Measurements from ENCODE around the gene BUD23. TPM values are rescaled to one million over a fixed set of nuclear protein-coding genes. Genes with fewer than 3 reads are reported as not detected.
A peak's percentile ranks its signal among the peaks of the same experiment; 100 is the strongest.

Gene BUD23
- total and polyA plus RNA-seq, 9 of the 15 experiments (the other 6 are each of a cell fraction or from before 2014, with no cell fraction given): 79.5 to 270 (median 150) TPM

DNA sequence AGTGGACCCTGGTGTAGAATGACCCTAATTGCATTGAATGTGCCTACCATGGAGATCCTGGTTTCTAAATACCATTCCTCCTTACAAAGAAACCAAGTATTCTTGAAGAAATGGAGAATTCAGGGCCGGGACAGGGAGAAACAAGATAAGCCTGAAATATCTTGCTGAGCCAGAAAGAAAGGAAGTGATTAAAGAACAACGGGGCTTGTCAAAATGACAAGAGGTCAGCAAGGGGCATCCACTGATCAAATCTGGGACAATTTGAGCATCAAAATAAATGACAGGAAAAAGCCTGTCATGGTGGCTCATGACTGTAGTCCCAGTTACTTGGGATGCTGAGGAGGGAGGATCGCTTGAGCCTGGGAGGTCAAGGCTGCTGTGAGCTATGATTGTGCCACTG lies 47.1 kb downstream of the BUD23 start (continued):
- TF ChIP-seq, protein P1, sequence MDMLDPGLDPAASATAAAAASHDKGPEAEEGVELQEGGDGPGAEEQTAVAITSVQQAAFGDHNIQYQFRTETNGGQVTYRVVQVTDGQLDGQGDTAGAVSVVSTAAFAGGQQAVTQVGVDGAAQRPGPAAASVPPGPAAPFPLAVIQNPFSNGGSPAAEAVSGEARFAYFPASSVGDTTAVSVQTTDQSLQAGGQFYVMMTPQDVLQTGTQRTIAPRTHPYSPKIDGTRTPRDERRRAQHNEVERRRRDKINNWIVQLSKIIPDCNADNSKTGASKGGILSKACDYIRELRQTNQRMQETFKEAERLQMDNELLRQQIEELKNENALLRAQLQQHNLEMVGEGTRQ (CRISPR knock-in tag; IDR thresholded peaks at IDR 0.05): no peak
- no peak for TF ChIP-seq CBFB (CRISPR knock-in tag; IDR thresholded peaks at IDR 0.05)
- no peak for TF ChIP-seq ZNF41 (CRISPR knock-in tag; conservative IDR thresholded peaks at IDR 0.05)
- no peak for TF ChIP-seq MTF1 (CRISPR knock-in tag; IDR thresholded peaks at IDR 0.05; ENCODE audit: borderline replicate concordance)
- TF ChIP-seq NCOR1 (IDR thresholded peaks at IDR 0.05): peak; percentile 45; the same call in 1 of the 2 replicates
- TF ChIP-seq FOXK2 (conservative IDR thresholded peaks at IDR 0.05 in 1 of 2, IDR thresholded peaks at IDR 0.05 in 1 of 2; ENCODE audit: low read depth in 2 of 2): no peak
- TF ChIP-seq, protein P2, sequence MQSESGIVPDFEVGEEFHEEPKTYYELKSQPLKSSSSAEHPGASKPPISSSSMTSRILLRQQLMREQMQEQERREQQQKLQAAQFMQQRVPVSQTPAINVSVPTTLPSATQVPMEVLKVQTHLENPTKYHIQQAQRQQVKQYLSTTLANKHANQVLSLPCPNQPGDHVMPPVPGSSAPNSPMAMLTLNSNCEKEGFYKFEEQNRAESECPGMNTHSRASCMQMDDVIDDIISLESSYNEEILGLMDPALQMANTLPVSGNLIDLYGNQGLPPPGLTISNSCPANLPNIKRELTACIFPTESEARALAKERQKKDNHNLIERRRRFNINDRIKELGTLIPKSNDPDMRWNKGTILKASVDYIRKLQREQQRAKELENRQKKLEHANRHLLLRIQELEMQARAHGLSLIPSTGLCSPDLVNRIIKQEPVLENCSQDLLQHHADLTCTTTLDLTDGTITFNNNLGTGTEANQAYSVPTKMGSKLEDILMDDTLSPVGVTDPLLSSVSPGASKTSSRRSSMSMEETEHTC (IDR thresholded peaks at IDR 0.05): no peak
- no peak for TF ChIP-seq STAG1 (CRISPR knock-in tag; IDR thresholded peaks at IDR 0.05; ENCODE audit: borderline replicate concordance)
- no peak for TF ChIP-seq TCF7 (IDR thresholded peaks at IDR 0.05; ENCODE audit: borderline replicate concordance)
- TF ChIP-seq, protein P3, sequence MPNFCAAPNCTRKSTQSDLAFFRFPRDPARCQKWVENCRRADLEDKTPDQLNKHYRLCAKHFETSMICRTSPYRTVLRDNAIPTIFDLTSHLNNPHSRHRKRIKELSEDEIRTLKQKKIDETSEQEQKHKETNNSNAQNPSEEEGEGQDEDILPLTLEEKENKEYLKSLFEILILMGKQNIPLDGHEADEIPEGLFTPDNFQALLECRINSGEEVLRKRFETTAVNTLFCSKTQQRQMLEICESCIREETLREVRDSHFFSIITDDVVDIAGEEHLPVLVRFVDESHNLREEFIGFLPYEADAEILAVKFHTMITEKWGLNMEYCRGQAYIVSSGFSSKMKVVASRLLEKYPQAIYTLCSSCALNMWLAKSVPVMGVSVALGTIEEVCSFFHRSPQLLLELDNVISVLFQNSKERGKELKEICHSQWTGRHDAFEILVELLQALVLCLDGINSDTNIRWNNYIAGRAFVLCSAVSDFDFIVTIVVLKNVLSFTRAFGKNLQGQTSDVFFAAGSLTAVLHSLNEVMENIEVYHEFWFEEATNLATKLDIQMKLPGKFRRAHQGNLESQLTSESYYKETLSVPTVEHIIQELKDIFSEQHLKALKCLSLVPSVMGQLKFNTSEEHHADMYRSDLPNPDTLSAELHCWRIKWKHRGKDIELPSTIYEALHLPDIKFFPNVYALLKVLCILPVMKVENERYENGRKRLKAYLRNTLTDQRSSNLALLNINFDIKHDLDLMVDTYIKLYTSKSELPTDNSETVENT (CRISPR knock-in tag; IDR thresholded peaks at IDR 0.05): no peak
- TF ChIP-seq PTBP1 (IDR thresholded peaks at IDR 0.05; ENCODE audit: low read depth, low read length): no peak
- TF ChIP-seq LEF1 (IDR thresholded peaks at IDR 0.05): no peak
- no peak for TF ChIP-seq ILK (tag; IDR thresholded peaks at IDR 0.05; ENCODE audit: borderline replicate concordance, low read depth)
- TF ChIP-seq, protein P4, sequence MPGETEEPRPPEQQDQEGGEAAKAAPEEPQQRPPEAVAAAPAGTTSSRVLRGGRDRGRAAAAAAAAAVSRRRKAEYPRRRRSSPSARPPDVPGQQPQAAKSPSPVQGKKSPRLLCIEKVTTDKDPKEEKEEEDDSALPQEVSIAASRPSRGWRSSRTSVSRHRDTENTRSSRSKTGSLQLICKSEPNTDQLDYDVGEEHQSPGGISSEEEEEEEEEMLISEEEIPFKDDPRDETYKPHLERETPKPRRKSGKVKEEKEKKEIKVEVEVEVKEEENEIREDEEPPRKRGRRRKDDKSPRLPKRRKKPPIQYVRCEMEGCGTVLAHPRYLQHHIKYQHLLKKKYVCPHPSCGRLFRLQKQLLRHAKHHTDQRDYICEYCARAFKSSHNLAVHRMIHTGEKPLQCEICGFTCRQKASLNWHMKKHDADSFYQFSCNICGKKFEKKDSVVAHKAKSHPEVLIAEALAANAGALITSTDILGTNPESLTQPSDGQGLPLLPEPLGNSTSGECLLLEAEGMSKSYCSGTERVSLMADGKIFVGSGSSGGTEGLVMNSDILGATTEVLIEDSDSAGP (CRISPR knock-in tag; IDR thresholded peaks at IDR 0.05): no peak
- TF ChIP-seq CXXC5 (CRISPR knock-in tag; IDR thresholded peaks at IDR 0.05): peak; percentile 36; the same call in 1 of the 2 replicates
- no peak for TF ChIP-seq KLF13 (tag; IDR thresholded peaks at IDR 0.05; ENCODE audit: borderline replicate concordance, low read depth)
- no peak for TF ChIP-seq ZNF3 (CRISPR knock-in tag; IDR thresholded peaks at IDR 0.05)
- TF ChIP-seq, protein P5, sequence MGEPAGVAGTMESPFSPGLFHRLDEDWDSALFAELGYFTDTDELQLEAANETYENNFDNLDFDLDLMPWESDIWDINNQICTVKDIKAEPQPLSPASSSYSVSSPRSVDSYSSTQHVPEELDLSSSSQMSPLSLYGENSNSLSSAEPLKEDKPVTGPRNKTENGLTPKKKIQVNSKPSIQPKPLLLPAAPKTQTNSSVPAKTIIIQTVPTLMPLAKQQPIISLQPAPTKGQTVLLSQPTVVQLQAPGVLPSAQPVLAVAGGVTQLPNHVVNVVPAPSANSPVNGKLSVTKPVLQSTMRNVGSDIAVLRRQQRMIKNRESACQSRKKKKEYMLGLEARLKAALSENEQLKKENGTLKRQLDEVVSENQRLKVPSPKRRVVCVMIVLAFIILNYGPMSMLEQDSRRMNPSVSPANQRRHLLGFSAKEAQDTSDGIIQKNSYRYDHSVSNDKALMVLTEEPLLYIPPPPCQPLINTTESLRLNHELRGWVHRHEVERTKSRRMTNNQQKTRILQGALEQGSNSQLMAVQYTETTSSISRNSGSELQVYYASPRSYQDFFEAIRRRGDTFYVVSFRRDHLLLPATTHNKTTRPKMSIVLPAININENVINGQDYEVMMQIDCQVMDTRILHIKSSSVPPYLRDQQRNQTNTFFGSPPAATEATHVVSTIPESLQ (CRISPR knock-in tag; IDR thresholded peaks at IDR 0.05): no peak
- no peak for TF ChIP-seq GATAD2B (IDR thresholded peaks at IDR 0.05; ENCODE audit: borderline replicate concordance)
- TF ChIP-seq CBX1 (IDR thresholded peaks at IDR 0.05; ENCODE audit: low read depth): no peak
